HG02943 (cell line): ENCODE measurements around the gene CCIN.
A peak's percentile ranks its signal among the peaks of the same experiment; 100 is the strongest.

Experiments used
- ATAC-seq: cut with Tn5 transposase; IDR thresholded peaks from one replicate; pipeline ENCODE4 v1.9.1; 2021; ENCODE audit warnings: mild to moderate bottlenecking, low read depth, moderate library complexity; ENCODE audit not compliant: unreplicated experiment

CCIN gene

DNA sequence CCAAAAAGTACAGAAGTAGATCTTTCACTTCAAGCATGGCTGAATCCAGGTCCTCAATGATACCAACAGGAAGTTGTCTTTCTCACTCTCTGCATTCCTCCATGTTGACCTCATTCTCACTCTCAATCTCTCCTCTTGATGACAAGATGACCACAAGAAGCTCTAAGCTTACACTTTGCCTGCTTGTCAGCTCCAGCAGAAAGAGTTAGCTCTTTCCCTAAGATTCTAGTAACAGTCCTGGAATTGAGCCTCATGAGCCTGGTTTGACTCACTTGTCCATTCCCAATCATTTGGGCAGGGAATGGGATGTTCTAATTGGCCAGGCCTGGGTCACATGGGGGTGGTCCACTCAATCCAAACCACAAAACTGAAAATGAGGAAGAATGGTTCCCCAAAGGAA is 18.2 kb downstream of the CCIN start:
- ATAC-seq, result no peak

DNA sequence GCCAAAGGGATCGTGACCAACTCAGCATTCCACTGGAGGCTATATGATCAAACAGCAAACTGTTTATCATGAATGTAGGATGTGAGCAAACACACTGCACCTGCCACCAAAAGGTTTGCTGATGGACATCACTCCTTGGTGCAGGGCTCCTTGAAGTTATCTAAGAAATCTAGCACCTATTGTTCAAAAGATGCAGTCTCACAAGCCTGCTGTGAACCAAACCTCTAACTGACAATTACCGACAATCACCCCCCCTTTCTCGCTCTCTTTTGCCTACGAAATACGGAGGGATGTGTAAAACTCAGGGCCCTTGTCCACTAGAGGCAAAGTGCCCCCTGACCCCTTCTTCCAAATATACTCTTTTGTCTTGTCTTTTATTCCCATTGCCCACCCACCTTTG is 19.0 kb downstream of the CCIN start:
- no peak for ATAC-seq

DNA sequence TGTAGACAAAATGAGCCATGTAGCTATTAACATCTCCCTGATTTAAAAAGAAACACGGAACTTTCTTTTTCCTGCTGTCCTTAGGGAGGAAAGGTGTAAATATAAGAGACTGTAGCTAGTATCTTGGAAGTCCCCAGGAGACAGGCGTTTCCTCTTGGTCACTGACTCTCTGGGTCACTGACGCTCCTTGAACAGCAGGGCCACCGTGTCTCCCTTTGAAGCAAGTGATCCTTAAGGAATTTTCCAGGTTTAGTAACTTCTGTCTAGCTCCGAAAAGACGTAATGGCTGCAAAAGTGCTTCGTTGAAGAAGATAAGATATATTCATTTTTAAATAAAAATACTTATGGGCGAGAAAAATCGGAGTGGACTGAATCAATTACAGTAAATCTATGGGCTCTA is 20.8 kb downstream of the CCIN start:
- no peak for ATAC-seq

DNA sequence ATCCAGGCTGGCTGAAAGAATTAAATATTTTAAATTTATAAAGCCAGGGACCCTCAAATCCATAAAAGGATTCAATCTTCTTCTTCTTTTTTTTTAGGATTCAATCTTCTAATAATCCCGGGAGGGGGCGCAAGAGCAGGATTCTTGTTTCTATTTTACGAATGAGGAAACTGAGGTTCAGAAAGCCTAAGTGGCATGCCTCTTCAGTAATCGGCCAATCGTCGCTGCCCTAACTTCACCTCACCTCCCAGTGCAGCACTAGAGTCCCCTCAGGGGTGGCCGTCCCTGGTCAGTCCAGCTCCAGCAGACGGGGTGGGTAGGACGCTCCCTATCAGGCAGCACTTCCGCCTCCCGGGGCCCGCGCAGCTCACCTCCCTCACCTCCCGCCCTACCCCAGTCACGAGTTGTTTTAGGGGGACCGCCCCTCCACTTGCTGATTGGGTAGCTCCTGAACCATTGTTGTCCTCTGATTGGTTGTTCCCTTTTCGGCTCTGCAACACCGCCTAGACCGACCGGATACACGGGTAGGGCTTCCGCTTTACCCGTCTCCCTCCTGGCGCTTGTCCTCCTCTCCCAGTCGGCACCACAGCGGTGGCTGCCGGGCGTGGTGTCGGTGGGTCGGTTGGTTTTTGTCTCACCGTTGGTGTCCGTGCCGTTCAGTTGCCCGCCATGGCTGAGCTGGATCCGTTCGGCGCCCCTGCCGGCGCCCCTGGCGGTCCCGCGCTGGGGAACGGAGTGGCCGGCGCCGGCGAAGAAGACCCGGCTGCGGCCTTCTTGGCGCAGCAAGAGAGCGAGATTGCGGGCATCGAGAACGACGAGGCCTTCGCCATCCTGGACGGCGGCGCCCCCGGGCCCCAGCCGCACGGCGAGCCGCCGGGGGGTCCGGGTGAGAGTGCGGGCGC is 21.5 kb downstream of the CCIN start, which contains the start of gene CLTA:
TSS of gene CLTA (plus strand) at position 534 of the 902 bp plus-strand sequence. CDS start at position 670, 136 bp downstream.
- ATAC-seq, result peak; percentile 99

DNA sequence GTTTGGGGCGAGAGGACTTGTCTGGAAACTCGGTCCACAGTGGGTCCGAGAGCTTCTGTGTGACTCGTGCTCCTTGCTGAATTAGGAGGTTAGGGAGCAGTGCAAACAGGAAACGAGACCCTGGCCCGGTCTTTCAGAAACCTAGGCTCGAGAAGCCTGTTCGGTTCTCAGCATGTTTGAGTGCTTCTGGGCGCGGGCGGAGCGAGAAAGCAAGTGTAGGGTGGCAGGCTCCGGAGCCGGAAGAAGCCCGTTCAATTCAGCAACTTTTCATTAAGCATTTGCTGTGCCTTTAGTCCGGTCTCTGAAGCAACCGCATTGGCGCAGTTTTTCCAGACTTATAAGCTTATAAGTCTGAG is 22.1 kb downstream of the CCIN start:
- ATAC-seq, result no peak

DNA sequence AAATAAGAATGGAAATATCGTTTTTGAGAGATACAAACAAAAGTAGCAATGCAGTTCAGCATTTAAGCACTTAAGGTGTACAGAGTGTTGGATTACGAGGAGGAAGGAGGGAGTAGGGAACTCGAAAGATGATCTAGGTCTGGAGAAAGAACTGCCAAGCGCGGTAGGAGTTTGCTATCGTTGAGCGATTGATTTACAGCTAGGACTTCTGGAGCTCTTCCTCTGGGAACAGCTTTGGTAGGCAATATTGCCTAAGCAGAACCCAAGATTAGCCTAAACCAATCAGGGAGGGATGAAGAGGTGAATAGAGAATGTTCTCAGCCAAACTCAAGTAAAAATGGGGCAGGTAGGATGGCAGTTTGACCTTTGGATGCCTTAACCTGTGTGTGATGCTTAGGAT is 22.5 kb downstream of the CCIN start:
- no peak for ATAC-seq

DNA sequence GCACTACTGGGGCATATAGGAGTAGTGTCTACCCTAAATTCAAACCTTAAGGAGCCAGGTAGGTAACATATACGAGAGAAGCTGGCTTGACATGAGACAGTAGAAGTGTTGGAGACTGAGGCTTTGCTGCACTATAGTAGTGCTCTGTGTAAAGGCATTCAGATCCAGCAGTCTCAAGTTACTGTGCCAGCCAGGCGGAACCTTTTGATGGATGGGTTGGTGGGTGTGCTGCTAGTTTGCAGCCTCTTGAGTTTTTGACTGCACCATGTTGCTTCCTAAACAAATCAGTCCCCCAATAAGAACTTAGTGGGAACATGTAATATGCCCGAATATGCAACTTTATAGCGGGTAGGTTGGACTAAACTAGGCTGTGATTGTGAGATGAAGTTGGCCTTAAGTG is 23.0 kb downstream of the CCIN start:
- ATAC-seq, result no peak

DNA sequence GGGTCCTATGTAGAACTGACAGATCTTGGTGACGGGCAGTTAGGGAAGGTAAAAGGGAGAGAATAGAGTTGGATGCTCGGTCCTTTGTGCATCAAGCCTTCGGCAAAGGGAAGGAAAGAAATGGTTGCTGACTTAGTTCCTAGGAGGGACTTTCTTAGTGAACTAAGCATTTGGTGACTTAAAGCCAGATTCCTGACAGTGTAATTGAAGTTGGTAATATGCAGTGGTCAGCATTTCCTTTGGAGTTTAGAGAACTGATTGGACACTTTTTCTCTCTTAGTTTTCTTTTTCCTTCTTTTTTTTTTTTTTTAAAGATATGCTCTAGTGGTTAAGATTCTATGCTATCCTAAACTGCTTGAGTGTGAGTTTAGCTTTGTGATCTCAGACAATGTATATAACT is 23.8 kb downstream of the CCIN start:
- ATAC-seq, result no peak

DNA sequence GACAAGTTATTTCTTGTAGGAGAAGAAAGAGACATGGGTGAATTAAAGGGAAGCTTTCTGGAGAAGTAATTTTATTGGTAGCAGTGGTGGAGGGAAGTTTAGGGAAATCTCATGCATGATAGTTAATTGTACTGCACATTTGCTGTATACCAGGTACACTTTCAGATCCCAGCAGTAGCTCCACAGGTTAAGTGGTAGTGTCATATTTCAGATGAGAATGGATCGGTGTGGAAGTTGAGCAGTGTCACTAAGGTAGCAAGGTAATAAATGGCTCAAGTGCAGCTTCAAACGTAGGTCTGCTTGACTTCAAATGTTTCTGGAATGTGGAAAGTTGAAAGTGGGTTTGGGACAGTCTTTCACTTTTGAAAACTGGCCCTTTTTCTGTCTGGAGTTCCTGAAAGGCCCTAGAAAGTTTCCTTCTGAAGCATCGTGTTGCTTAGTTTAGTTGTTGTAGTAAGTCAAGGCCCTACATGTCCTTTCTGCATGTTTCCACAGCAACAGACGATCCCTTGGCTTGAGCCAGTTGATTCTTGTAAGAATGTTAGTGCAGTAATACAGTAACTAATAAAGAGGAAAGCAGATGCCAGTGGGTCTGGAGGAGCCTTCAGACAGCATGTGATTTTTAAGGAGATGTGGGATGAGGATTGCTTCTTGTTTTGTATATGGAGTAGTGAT is 25.3 kb downstream of the CCIN start:
- no peak for ATAC-seq

DNA sequence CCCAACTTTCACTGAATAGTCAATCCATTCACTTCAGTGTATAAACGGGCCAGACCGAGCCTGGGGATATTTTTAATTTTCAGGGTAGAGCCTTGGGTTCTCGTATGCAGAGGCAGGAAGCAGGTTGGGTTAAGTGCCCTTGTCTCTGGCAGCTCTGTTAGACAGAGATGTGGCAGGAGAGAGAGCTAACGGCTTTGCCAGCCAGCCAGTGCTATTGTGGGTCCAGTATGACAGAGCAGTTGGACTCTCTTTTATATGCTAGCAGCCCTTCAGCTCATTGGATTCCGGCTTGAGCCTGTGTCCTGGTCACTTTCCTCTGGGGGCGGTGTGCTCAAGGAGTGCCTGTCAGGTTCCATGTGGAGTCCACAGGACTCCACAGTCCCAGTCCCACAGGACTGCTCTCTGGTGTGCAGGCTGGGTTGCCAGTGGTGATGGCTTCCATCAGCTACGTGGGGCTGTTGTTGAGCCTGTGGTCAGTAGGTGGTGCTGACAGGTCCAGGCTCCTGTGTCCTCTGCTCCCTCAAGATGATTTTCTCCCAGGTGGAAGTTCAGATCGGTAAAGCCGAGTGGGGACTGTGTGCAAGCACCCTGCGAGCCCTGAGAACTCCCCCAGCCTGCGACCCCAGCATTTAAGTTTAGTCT is 35.8 kb downstream of the CCIN start:
- no peak for ATAC-seq

DNA sequence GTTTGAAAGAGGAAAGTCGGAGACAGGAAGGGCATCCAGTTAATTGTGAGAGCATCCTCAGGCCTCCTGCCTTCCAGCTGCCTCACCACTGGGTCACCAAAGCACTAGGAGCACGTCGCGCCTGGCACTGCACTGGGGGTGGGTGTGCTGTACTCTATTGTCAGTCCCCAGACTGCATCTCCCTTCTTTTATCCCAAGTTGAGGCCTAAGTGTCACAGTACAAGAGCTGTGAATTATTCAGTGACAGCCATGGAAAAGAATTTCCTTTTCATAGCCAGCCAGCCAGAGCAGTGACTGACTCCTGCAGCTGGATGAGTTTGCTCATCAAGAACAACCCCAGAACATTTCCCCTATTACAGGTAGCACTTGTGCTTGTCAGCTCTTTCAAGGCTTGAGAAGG is 37.8 kb downstream of the CCIN start:
- ATAC-seq, result no peak

DNA sequence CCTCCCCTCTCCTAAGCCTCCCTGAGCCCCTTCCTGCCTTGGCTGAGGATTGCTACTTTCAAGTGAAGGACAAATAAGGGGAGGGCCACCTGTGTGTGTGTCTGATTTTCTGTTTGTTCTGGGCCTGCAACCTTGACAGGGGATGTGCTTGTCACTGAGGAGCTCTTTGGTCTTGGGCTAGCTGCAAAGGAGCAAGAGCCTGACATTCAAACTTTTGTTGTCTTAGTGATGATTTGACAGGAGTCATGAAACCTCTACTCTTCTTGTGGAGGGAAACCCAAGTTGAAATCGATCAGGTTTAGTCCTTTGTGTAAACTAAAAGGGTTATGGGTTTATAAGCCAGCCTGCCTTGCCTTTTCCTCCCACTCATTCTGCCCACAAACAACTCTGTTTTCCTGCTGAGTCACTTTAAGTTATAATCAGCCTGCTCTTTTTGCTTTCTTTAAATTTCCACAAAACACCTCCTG is 38.4 kb downstream of the CCIN start:
- no peak for ATAC-seq

DNA sequence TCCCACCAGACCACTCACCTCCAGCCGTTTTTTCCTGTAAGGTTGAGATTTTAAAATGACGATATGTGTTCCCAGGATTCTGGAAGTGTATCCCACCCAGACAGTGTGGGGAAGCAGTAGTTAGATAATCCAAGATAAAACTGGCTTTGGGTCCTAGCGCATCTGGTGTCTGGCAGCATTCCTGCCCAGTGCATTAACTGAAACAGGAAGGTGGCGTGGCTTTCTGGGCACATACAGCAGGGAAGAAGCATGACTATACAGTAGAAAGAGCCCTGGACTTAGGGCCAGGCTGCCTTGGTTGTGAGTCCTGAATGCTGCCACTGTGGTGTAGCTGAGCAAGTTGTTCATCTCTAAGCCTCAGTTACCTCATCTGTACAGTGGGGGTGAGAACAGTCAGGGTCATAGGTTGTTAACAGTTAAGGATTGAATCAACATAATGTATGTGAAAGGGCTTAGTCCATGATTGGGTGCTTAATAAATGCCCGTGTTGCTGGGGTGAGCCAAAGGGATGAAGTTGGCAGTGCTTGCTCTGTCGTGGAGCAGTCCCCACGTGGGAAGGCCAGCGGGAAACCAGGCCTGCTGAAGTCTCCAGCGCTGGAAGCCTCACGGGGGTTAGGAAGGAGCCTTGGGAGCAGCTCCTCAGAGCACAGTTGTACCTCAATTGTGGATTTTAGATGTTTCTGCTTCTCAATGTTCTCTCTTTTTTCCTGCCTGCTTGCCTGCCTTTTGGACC is 39.5 kb downstream of the CCIN start:
- no peak for ATAC-seq

DNA sequence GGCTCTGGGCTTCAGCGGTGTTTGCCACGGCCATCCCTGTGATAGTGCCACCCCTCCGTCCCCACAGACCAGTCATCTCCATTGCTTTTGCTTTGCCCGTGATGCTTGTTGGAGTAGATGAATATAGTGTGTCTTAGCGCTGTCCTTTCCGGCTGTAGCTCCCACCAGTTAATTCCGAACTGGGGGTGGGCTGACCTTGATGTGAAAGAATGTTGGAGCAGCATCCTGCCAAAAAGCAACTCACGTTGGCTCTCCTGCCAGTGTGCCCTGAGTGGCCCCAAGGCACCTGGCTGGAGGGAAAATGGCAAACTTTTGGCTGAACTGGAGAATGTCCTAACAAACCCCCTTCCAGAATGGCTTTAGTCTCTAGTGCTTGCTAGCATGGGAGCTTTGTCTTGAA is 41.5 kb downstream of the CCIN start:
- ATAC-seq, result no peak

DNA sequence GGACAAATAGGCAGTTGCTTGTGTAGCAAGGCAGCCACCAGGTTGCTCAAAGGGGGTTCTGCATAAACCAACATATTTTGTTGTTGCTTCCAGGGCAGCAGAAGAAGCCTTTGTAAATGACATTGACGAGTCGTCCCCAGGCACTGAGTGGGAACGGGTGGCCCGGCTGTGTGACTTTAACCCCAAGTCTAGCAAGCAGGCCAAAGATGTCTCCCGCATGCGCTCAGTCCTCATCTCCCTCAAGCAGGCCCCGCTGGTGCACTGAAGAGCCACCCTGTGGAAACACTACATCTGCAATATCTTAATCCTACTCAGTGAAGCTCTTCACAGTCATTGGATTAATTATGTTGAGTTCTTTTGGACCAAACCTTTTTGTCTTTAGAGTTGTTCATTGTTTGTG is 42.3 kb downstream of the CCIN start:
- ATAC-seq, result no peak

DNA sequence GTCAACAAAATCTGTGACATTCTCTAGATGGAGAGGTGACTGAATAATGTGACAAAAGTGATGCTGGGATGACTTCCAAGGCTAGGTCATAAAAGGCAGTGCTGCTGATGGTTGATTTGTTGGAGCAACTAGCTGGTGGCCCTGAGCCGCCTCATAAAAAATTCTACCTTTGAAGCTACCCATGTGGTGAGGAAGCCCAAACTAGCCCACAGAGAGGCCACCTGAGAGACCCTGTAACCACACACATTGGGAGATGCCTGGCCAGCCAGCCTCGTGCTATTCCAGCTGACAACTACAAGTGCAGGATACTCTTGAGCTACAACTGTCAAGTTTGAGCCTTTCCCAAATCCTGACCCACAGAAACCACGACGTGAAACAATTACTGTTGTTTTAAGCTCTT is 44.2 kb downstream of the CCIN start:
- ATAC-seq, result no peak

DNA sequence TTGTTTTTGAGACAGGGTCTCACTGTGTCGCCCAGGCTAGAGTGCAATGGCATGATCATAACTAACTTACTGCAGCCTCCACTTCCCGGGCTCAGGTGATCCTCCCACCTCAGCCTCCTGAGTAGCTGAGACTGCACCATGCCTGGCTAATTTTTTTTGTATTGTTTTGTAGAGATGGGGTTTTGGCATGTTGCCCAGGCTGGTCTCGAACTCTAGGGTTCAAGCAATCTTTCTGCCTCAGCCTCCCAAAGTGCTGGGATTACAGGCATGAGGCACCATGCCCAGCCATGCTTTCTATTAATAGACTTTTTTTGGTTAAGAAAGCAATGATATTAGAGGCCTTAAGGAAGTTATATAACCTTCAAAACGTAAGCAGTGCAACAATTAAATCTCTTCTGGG is 44.8 kb downstream of the CCIN start:
- ATAC-seq, result no peak

DNA sequence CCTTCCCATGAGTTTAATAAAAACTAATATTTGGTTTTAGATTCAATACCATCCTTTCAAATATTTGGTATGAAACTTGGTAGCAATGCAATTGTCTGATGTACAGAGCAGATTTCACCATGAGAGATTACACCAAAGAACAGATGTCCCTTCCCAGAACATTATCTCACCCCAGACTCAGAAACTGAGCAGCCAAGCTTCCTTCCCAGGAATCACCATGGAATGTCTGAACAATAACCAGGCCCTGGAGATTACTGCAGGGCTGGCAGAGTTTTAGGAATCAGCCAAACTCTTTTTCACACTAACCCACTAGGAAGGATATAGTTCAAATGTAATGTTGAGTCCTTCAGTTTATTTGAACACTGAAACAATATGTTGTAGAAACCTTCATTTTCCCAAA is 45.4 kb downstream of the CCIN start:
- no peak for ATAC-seq

DNA sequence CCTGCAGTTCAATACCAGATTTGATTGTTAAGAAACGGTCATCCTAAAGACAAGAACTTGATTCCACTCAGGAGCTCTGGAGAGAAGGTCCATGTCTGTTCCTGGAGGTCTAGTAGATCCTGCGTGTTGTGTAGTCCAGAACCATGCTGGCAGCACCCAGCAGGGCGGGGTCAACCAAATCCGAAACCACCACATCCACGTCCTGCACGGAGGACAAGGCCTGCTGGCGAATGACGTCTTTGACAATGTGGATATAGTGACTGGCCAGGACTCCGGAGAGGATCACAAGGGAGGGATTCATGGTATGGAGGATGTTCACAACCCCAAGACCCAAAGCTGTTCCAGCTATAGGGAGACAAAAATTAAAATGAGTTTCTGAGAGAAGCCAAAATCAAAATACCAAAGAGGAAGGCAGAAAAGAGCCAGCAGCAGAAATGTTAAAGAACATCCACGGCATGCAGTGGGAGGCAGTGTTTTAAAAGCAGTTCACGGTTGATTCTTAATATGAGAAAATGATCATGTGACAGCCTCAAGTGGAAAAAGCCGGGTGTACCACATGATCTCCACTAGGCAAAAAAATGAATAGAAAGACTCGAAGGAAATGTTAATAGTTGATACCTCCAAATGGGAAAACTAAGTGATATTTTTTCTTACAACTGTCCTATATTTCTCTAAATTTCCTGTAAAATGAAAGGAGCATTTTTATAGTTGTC is 48.2 kb downstream of the CCIN start:
- ATAC-seq, result no peak

DNA sequence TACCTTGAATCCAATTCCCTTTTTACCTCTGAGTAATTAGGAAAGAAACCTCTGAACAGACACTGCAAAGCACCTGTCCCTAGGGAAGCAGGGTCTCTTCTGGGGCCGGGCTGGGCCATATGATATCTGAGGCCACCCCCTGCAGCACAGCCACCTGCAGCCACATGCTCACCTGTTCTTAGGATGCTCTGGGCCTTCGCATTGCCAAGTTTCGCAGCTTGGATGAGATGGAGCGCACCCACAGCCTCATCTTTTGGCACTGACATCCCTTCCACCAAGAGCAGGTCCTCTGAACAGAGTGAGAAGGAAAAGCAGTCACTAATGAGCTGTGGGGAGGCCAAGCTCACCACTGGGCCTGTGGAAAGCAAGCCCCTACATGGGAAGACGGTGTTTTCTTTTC is 48.8 kb downstream of the CCIN start:
- ATAC-seq, result no peak
